Measurements from ENCODE around the gene C22orf39.

DNA sequence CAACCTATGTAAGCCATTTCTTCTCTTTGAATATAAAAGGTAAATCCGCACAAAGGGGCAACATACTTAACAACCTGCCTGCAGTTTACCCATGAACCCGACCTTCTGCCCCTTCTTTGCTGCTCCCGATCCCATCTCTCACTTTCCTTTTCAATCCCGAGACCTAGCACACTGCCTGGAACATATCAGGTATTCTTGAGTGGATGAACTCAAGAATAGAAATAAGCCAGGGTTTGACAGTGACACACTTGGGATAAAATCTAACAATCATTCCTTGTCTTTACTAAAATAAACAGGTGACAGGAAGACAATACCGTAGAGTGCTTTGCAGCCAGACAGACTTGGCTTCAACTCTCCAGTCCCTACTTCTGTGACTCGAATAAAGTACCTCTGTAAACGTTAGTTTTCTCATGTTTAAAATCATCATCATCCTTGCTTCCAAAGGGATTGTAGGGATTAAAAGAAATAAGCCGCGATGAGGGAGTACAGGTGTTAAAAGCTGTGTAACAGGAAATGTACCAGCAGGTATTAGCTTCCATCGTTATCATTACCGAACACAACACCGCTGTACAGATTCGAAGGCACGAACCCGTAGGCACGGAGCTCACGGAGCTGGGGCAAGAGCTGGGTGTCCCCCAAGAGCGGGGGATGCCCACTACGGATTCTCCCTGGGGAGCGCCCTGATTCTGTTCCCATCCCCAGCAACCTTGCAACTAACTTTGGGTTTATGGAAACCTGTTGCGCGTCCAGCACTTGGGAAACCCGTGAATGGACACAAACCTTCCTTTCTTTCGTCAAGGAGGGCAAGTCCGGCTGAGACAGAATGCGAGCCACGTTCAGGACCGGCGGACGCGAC, 30.8 kb upstream of the C22orf39 start:
- TF ChIP-seq POLR2A (IDR thresholded peaks at IDR 0.05), result no peak
- TF ChIP-seq, protein P1, sequence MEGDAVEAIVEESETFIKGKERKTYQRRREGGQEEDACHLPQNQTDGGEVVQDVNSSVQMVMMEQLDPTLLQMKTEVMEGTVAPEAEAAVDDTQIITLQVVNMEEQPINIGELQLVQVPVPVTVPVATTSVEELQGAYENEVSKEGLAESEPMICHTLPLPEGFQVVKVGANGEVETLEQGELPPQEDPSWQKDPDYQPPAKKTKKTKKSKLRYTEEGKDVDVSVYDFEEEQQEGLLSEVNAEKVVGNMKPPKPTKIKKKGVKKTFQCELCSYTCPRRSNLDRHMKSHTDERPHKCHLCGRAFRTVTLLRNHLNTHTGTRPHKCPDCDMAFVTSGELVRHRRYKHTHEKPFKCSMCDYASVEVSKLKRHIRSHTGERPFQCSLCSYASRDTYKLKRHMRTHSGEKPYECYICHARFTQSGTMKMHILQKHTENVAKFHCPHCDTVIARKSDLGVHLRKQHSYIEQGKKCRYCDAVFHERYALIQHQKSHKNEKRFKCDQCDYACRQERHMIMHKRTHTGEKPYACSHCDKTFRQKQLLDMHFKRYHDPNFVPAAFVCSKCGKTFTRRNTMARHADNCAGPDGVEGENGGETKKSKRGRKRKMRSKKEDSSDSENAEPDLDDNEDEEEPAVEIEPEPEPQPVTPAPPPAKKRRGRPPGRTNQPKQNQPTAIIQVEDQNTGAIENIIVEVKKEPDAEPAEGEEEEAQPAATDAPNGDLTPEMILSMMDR (IDR thresholded peaks at IDR 0.05), result no peak
